SK-N-SH (cell line): ENCODE measurements around the gene NPRL2.

Source experiments
- EZH2phosphoT487 ChIP-seq: fragments of 200-600 bp; sonication (generic); IDR thresholded peaks from 2 replicates; pipeline ENCODE4 v1.6.1; 2017; ENCODE audit warnings: low read depth, mixed run types, mild to moderate bottlenecking, antibody characterized with exemption, moderate library complexity, borderline replicate concordance
- TCF12 ChIP-seq: IDR thresholded peaks from 2 replicates; pipeline ENCODE4 v1.4.0; 2012

DNA sequence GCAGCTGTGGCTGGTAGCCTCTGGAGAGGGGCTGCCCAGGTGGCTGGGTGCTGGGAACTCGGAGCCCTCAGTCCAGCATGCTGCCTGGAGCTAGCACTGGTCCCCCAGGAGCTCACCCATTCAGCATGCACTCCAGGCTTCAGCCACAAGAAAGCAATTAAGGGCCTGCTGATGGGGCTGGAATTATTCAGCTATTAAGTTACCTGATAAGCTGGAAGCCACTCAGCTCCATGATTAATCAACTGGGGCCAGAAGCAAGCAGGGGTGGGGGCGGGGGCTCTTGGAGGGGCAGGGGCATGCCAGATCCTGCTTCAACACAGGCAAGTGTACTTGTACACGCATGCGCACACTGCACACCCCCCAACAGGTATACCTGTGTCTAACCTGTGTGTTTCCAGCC is 30.8 kb upstream of the NPRL2 start:
- no peak for TF ChIP-seq EZH2phosphoT487
- TF ChIP-seq TCF12: 0 out of 2 replicates have a peak, but pooled peaks have one; percentile 14
